Stimulated activated CD8-positive, alpha-beta memory T cell treated with anti-CD3 and anti-CD28 coated beads, Interleukin-7, amount 100 ng/mL, for 4 hours (primary cell): ENCODE data around the gene KCNMA1.

Source experiments
- DNase-seq, 2 donors: peaks; one replicate each; pipeline ENCODE4 v3.0.0-alpha.2; 2020; ENCODE audit warnings: low read depth in 2 of 2

The KCNMA1 gene

DNA sequence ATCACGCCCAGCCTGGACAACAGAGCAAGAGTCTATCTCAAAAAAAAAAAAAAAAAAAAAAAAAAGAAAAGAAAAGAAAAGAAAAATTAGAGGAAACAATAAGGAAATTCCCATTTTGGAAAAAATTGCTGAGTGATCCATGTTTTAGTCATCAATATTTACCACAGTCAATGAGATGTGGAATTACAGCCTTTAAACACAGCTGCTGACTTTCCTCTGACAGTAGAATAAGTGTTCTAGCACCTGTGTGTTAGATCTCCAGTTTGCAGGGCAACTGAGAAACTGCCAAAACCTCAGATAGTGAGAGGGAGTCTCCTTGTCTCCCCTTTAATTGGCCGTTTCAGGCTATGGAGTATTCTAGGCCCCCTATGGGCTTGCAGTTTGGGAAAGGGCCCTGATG is 520.1 kb downstream of the KCNMA1 start:
- DNase-seq, result no peak

DNA sequence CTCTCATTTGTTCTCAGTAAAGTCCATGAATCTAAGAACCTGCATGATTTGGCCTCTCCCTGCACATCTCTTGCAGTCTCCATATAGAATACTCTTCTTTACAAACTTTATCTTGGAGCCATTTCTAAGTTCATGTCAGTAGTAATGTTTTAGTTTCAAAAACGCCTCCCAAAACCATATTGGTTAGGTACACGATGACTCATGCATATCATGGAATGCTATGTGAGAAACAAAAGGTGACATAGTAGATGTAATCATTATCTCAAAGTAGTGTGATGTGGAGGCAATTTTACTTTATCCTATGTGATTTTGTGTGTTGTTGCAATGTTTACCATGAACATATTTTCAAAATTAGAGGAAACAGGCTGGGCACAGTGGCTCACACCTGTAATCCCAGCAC is 520.7 kb downstream of the KCNMA1 start:
- DNase-seq, result no peak

DNA sequence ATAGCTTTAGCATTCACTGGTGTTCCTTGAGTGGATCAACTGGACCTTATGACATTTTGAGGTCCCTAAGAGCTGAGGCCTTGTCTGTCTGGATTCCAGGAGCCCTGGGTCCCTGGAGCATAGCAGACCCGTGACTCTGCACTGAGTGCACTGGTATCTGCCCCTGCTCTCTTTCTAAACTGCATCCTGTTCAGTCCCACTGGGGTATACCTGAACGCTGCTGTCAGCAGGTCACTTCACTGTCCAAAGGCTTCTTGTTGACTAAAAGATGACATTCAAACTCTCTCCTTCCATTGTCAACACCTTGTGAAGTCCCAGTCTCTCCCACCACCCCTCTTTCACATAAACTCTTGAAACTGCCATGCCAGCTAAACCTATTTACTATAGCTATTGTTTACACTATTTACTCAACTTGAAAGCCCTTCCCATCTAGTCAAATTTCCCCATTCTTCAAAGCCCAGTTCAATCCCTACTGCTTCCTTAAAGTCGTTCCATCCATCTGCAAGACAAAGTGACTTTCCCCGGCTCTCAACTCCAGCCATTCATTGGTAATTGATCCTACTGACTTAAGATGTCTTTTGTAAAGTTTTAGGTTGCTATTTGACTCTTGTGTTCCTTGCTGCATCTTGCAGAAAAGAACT is 523.3 kb downstream of the KCNMA1 start:
- no peak for DNase-seq

DNA sequence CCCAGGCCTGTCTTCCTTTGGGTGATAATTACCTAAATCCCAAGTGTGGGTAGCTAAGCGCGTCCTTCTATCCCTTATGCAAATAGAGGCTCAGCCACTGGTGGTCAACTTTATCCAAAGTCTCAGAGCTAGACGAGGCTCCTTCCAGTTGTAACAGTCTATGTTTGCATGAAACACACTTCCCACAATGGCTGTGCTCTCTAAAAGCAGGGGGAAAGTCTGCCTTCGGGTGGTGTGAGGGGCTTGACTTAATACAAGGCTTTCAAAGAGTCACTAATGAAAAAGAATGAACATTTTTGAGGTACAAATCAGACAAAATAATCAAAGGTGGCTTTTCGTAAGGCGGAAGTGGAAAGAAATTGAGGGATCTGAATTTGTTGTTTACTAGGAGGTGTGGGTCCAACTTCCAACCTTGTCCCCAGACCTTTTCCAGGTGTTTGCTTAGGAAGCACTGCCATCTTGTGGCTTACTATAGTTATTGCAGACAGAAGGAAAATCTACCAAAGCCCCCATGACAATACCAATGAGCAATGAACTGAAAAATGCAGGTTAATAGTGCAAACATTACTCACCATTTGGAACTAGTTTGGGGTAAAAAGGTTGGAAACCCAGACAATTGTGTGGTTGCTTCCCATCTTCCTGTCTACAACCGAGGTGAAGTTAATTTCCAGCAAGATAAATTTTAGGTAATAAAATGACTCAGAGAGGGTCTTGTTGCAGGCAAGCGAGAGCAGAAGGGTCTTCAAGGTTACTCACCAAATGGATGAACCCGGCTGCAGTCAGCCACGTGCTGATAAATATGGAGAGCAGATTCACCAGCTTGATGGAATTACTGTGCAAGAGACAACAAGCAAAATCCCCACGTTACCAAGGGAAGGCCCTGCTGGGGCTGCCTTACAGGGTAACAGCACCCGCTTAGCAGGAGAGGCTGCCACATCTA is 525.7 kb downstream of the KCNMA1 start:
- DNase-seq, result no peak

DNA sequence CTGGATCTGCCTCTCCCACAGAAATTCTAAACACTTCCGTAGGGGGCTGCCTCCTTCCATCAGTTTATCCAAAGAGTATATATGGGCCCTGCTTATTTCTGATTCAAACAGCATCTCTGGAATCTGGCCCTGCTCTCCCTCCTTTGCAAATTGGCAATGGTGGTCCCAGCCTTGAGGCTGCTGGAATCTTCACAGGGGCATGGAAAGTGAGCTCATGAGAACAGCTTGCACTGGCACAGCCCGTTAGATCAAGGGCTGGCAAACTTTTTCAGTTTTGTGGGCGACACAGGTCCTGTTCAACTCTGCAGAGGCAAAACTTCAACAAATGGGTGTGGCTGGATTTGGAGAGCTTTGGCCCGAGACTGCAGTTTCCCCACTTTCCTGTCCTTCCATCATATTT is 526.9 kb downstream of the KCNMA1 start:
- DNase-seq, result no peak

DNA sequence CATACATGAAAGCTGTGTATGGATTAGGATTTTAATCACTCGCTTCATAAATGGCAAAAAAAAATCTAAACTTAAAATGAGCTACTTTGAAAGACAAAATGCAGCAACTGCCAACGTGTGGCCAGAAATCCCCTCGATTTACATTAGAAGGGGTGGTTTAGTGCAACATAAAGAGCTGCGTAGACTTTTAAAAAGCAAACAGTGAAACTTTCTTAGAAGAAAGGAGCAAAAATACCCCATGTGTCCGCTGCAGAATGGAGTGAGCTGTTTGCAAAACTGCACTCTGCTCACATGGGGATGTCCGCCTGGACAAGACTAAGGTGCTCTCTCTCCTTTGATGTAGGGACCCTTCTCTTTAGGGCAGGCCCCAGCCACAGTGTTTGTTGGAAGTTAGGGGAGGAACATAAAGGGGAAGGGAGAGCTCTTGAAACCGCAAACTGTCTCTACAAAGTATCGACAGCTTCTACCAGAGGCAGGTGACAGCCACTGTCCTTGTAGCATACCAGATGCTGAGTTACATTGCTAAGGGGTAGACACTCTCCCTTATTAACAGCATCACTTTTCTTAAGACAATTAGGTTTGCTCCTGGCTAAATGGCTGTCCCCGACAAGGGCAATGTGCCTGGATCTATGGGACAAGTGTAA is 528.1 kb downstream of the KCNMA1 start:
- DNase-seq, result no peak

DNA sequence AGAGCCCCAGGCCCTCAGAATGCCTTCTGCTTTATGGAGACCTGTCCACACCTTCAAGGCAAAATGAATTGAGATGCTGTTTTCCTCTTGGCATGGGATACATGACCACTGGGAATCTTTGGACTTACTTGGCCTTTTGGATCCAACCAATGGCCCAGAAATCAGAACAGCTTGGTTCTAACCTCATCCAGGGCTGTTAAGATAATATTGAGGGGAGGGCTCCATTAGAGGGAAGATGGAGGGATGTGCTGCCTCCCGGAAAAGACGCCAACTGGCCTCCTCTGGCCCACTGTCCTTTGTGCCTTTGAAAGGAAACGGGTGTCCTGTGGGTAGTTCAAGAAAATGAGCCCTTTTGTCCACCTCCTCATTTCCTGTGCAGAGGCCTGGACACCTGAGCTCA is 530.9 kb downstream of the KCNMA1 start:
- no peak for DNase-seq

DNA sequence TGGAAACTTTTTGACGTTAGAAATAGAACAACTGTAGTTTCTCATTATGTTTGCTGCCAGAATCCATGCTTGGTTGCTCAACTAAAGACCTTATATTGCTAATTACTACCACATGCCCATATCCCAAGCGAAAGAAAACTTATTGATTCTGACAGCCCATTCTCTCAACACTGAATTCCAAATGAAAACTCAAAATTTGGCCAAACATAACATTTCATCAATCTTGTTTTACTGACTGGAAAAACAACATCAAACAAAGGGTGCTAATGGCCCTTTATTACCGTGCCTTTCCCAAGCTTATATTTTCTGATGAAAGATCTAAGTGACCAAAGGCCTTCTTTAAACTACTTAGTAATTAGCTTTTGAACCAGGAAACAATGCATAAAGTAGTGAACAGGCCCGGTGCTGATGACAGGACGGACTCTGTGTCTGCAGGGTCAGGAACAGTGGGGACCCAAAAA is 531.8 kb downstream of the KCNMA1 start:
- no peak for DNase-seq

DNA sequence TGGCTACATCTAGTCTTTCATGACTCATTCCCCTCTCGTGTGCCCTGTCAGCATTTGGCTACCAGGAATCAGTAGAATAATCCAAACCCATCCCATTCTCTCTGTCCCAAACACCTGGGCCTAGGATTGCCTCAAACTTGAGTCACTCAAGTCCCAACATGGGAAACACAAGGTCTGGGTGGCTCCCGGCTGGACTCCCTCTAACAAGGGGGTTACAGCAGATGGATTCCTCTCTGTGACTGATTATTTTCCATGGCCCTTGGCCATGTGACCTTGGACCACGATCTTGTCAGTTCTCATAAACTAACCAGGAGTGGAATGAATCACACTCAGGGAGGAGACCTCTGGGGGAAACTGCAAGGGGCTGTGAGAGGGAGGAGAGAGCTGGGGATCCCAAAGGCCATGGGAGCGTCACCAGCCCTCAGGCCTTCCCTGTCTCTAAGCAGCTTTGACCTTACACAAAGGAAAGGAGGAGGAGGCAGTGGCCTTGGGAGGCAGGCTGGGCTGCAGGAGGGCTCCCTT is 533.1 kb downstream of the KCNMA1 start:
- DNase-seq, result no peak

DNA sequence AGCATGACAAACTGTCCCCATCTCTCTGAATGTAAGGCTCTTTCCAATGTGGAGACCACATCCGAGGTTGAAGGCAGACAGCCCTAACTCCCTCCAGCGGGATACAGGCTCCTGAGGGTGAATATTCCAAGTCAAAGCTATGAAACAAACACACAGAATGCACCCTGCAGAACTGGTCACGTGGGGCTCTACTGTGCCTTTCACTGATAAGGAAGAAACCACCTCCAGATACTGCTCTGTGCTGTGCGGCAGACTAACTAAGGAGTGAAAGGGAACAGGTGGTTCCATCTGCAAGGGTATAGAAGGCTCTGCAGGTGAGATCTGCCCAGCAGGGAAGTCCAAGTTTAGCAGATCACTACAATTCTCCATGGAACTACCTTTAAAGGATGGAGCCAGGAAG is 534.4 kb downstream of the KCNMA1 start:
- no peak for DNase-seq

DNA sequence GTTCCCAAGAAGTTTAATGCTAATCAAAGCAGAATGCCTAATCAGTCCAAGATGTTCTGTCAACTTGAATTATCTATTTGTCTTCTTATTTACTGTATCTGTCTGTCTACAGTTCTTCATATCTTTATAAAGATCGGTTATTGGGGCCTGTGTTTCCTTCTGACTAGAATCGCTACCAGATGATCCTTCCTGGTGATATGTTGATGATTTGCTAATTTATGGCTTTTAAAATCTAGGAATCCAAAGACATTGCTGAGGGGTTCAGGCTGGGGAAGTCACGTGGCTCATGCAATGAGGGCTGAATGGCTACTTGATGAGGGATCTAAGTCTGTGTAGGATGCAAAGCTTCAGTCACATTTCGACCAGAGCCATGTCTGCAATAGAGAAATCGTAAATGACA is 536.3 kb downstream of the KCNMA1 start:
- DNase-seq, result no peak

DNA sequence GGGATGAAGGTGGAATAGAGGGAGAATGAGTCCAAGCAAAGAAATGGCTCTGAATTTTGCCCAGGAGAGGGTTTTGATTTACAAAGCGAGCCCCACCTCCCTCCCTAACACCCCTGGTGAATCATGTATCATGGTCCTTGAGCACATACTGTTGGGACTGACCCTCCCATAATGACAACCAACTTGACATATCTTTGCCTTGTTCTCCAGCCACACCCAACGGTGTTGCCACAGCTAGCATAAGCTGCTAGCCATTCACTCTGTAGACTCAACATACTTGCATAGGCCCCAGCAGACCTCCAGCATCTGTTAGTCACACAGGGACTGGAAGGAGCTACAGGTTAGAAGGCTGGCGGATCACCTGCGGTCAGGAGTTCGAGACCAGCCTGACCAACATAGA is 538.5 kb downstream of the KCNMA1 start:
- DNase-seq, result no peak

DNA sequence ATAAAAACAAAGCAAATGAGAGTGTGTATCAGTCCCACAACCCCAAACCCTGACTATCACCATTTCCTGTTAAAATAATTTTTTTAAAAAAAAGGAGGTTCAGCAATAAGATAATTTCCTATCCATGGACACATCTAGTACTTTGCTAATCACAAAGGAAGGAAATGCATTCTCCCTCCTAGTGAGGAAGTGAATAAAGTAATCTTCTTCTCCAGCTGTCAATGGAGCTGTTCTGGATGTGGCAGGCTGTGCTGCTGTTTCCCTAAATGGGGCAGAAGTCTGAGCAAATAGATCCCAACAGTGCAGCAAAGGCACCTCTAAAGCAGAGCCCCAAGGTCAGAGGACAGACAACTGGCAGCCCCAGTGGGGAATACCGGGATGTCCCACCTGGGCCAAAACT is 540.0 kb downstream of the KCNMA1 start:
- no peak for DNase-seq

DNA sequence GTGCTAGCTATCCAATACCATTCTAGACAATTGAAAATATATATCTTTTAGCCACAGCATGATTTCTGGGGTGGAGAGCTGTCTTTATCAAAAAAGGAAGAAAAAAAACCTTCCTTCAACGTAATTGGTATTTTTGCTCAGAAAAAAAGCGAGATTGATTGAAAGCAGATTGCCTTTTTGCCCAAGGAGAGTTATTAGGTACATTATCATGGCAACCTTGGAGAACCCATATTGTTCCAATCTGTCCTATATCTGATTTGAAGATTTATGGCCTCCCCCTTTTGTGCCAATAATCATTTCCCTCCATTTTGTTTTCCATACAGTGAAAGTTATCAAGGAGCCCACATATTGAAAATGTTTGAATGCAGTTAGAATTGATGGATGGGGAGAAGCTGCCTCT is 544.5 kb downstream of the KCNMA1 start:
- no peak for DNase-seq

DNA sequence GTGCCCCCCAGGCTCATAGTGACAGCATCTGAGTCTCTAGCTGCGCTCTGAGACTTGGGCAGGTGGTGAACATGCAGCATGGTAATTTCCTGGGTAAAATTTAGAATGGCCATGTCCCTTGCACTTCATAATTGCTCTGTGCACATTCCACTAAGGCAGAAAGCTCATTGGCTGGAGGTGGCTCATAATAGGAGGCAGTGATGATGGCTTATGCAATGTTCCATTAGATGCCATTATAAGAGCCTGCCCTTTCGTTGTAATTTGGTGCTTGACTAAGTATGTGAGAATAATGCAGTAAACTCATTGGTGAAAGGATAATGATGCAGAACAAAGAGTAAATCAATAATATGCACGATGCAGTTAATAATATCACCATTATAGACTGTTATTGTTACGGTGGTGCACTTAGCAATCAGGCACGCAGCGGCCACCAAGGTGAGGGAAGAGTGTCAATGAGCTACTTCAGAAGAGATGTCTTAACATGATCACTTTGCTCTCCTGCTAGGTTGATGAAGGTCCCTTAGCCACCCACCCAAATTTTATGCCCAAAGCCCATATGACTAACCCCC is 545.9 kb downstream of the KCNMA1 start:
- no peak for DNase-seq

DNA sequence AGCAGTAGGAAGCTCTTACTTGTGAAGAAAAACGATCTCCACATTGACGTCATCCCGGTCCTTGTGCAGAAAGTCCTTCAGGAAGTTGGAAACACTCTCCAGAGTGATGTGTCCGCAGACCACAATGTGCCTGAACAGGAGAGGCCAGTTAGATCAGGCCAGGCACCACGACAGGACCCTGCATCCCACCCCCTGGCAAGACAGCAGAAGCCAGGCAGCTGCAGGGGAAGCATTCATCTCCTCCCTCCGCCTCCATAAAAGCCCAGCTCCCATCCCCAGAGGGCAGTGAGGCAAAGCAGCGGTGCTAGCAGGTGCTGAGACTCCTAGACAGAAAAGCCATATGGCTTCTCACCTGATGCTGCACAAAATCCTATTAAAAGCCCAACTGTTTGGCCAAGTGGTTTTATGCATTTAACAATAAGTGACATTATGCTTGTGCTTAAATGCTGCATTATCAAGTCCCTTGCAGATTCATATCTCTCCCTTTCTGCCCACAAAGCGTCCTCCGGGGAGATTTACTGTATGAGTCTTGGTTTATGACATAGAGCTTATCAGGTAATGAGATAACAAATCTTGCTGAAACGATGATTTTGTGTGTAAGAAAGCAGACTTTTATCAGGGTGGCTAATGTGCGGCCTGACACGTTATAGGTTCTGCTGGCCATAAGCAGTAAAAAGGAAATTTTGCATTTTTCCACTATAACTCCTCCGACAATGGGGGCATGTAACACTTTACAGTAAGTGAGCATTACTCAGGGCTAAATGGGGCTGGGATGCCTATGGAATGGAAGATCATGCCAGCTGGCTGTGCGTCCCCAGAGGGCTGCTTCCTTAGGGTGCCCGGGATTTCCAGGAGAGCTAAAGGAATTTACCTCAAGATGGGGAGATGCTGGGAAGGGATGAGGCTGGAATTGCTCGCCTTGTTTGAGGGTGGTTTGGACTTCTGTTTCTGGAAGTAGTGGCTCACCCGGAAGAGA is 546.9 kb downstream of the KCNMA1 start:
- no peak for DNase-seq

DNA sequence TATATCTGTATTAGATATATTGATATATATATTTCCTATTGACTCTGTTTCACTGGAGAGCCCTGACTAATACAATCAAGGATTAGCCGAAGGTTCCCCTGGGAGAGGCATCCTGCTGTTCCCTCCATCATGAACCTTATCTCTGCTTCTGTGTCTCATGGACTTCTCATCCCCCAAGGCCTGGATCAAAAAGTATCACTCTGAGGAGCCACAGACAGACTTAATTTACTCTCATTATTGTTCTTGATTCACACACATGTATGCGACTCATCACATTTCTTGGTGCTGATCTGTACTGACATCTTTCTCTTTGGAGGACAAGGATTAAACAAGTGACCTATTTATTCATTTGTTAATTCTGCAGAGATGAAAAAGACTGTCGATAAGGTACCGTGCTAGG is 550.2 kb downstream of the KCNMA1 start:
- DNase-seq, result no peak

DNA sequence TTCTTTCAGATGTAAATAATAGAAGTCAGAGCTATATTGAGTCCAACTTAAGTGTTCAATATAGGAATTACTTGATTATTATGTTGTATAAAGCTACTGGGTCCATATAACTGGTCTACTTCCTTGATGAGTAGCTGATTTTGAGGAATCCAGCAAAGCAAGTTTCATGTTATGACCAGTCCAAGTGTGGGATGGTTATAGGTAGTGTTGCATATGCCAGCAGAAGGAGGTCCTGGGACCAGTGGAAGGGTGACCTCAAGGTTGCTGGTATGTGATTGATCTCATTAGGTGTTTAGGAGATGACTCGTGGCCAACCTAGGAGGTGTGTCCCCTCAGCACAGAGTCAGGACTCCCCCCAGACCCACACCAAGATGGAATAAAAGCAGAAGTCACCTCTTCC is 551.5 kb downstream of the KCNMA1 start:
- no peak for DNase-seq

DNA sequence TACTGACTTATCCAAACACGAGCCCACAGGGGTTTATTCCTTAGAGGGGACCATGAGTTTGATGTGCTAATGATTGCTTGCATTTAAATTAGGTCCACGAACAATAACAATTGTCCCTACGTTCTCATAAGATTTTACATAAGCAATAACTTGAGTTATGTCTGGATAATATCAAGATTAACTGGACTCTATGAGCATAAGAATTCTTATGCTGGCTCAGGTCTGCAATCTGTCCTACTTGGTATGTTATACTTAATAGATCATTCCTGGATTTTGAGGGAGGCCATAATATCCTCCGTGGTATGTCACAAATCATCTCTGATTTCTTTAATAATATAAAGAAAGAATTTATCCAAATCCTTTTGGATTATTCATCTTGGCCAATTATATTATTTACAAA is 552.3 kb downstream of the KCNMA1 start:
- no peak for DNase-seq

DNA sequence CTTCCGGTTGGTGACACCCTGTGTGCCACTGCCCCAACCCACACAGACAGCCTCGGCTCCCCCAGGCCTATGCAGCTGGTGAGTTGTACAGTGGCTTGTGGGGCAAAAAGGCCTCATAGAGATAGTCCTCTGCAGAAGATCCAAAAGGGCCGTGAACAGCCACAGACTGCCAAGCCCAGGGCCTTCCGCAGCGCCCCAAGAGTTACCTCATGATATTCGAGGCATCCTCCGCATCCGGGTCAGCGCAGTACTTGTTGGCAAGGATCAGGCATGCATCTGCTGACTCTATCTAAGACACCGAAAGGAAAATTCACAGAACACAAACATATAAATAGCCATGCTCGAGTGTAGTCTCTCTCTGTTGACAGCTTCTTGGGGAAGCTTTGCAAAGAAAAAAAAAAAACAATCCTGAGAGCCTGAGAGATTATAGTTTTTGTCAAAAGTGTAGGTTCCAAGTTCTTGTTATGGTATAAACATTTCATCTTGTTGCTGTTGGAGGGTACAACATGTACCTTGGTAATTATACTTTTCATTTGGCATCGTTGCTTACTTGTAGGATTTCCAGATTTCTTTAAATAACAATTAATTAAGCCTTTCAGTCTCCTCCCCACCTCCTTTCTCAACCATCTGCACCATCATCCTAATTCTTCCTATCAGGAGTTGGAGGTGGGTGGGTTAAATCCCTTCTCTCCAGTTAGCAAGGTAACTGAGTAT is 553.0 kb downstream of the KCNMA1 start:
- no peak for DNase-seq
